ENCODE measurements around the gene ZNF800.

The ZNF800 gene

DNA sequence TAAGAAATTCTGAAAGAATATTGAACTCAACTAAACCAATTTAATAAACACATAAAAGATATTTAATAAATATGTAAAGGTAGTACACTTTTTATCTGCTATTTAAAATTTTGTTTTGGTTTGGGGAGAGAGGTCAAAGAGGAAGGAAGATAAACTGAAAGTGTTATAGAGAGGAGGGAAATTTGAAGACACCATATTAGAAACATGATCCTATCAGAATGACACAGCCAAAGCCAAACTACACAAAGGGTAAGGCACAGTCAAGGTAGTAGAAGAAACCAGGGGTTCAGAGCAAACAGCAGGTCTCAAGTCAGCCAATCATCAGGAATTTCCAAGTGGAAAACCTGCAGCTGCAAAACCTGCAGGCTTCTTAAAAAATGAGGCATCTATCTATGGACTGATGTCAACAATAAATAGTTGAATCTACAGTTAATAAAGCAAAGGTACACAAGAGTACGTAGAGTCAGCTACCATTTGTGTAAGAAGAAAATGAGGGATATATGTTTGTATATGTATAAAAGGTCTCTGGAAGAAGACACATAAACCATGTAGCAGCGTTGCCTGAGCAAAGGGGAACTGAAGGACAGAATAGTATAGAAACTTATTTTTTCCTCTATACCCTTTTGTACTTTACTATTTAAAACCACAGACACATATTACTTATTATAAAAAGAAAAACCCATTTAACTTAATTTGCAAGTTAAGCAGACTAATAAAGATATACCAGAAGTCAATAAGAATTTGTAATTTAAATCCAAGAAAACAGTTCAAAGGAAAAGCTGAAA is 10.0 kb downstream of the ZNF800 start:
- TF ChIP-seq, protein P1, sequence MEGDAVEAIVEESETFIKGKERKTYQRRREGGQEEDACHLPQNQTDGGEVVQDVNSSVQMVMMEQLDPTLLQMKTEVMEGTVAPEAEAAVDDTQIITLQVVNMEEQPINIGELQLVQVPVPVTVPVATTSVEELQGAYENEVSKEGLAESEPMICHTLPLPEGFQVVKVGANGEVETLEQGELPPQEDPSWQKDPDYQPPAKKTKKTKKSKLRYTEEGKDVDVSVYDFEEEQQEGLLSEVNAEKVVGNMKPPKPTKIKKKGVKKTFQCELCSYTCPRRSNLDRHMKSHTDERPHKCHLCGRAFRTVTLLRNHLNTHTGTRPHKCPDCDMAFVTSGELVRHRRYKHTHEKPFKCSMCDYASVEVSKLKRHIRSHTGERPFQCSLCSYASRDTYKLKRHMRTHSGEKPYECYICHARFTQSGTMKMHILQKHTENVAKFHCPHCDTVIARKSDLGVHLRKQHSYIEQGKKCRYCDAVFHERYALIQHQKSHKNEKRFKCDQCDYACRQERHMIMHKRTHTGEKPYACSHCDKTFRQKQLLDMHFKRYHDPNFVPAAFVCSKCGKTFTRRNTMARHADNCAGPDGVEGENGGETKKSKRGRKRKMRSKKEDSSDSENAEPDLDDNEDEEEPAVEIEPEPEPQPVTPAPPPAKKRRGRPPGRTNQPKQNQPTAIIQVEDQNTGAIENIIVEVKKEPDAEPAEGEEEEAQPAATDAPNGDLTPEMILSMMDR (IDR thresholded peaks at IDR 0.05; ENCODE audit: borderline replicate concordance, control extremely low read depth, extremely low read depth, insufficient read depth, missing control alignments): no peak
- no peak for DNase-seq (ENCODE audit: low spot score)
- in situ Hi-C loops (cut with MboI; ENCODE audit: low sequenced_read_pairs, unreplicated experiment): no loop called here

DNA sequence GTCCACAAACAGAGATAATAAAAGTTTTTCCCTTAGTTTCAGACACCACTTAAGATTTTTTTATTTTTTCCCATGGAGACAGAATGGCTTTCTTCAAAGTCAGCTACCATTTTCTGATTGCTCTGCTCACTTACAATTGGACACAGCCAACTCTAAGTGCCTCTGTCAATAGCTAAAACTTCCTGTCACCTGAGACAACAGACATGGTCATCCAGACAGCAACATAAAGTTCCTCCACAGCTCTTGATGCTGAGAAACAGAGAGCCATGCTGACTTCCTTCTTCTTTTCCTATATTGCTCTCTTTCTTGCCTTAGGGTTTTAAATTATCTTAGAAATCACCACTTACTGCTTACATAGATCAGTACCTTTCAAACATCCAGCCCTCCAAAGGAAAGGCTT is 12.0 kb downstream of the ZNF800 start:
- no peak for DNase-seq (ENCODE audit: low spot score)
- TF ChIP-seq, protein P1 (IDR thresholded peaks at IDR 0.05; ENCODE audit: borderline replicate concordance, control extremely low read depth, extremely low read depth, insufficient read depth, missing control alignments): no peak
- in situ Hi-C loops (cut with MboI; ENCODE audit: low sequenced_read_pairs, unreplicated experiment): no loop called here

DNA sequence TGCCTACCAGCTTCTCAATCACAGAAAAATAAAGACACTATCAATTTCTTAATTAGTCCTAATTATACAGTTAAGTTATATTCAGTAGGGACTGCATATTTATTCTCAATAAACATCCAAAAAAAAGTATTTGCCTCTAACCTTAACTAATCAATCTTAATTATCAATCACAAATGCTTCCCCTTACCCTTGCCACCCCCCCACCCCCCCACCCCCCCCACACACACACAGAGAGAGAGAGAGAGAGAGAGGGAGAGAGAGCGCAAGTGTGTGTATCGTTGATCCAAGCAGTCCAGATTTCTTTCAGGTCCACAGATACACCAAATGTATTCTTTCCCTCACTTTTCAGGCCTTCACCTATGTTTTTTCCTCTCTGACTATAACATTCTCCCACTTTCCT is 12.9 kb downstream of the ZNF800 start:
- DNase-seq (ENCODE audit: low spot score): no peak
- in situ Hi-C loops (cut with MboI; ENCODE audit: low sequenced_read_pairs, unreplicated experiment): no loop called here
- TF ChIP-seq, protein P1 (IDR thresholded peaks at IDR 0.05; ENCODE audit: borderline replicate concordance, control extremely low read depth, extremely low read depth, insufficient read depth, missing control alignments): no peak

DNA sequence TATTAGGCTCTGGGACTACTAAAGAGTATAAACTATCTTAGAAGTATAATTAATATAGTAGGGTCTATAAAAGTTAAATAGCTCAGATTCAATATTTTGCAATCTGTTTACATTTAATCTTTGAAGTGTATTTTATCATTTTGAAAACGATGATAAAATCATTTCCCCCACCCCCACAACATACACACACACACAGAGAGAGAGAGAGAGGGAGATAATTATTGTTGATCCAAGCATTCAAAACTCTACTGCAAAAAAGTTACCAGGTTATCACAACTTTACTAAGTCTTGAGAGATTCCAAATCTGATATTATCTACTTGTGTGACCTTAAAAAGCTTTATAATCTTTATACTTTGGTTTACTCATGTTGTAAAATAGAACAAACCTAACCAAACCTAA is 14.0 kb downstream of the ZNF800 start:
- in situ Hi-C loops (cut with MboI; ENCODE audit: low sequenced_read_pairs, unreplicated experiment): no loop called here
- no peak for DNase-seq (ENCODE audit: low spot score)
- TF ChIP-seq, protein P1 (IDR thresholded peaks at IDR 0.05; ENCODE audit: borderline replicate concordance, control extremely low read depth, extremely low read depth, insufficient read depth, missing control alignments): no peak

DNA sequence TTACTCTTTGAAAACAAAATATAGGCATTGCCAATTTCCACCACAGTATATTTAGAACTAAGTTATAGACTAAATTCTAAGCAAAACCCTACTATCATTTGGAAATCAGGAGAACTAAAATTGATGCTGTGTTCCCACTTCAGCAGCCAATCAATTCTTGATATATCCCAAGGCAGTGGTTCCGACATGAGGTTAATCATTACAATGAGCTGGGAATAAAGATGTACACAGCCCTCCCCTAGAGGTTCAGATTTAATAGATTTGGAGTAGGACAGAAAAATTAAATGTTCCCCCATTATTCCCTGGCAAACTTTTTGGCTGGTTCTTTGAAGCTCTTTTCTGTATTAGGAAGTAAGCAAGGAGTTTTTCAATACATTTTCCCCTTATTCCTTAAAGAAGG is 15.1 kb downstream of the ZNF800 start:
- TF ChIP-seq, protein P1 (IDR thresholded peaks at IDR 0.05; ENCODE audit: borderline replicate concordance, control extremely low read depth, extremely low read depth, insufficient read depth, missing control alignments): no peak
- no peak for DNase-seq (ENCODE audit: low spot score)
- in situ Hi-C loops (cut with MboI; ENCODE audit: low sequenced_read_pairs, unreplicated experiment): no loop called here

DNA sequence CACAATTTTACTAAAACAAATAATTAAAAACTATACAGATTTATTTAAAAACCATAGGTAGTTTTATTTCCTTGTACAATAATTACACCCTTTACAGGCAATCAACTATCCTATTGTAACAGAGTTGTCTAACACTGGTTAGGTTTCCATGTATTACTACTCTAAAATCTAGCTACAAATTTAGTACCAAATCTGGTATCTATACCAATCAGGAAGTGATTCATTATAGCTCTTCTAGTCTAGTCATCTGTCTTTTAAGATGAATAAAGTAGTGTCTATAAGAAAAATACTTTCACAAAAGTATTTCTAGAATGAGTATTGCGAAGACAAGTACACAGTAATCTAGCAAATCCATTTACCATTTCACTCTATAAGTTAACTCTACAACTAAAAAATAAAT is 16.9 kb downstream of the ZNF800 start:
- no peak for DNase-seq (ENCODE audit: low spot score)
- in situ Hi-C loops (cut with MboI; ENCODE audit: low sequenced_read_pairs, unreplicated experiment): no loop called here
- TF ChIP-seq, protein P1 (IDR thresholded peaks at IDR 0.05; ENCODE audit: borderline replicate concordance, control extremely low read depth, extremely low read depth, insufficient read depth, missing control alignments): no peak

Measured in GM13976 (cell line).